AG04450 (cell line): ENCODE data around the gene PROB1. TPM values are rescaled to one million over a fixed set of nuclear protein-coding genes. Genes with fewer than 3 reads are reported as not detected.

Experiments used
- CTCF ChIA-PET: fragments of 300-600, 350-600 bp; formaldehyde crosslinking; extraction: SDS; loops from one replicate; lab custom pipeline; 2022; ENCODE audit warnings: antibody characterized with exemption, inconsistent platforms; lab: Charles Lee
- POLR2A ChIA-PET: fragments of 350-600 bp; formaldehyde crosslinking; extraction: SDS; loops from one replicate; lab custom pipeline; 2021; ENCODE audit warnings: antibody characterized with exemption, inconsistent platforms; lab: Yijun Ruan, JAX
- DNase-seq: peaks from one replicate; pipeline ENCODE4 v3.0.0-alpha.2; 2011; ENCODE audit warnings: low read depth, low spot score
- H3K27ac ChIP-seq: one replicate; pipeline ENCODE4 v1.5.1; 2012; ENCODE audit warnings: low read depth, low read length, control low read depth
- H3K27me3 ChIP-seq: one replicate; pipeline ENCODE4 v1.6.0; 2012; ENCODE audit warnings: low read length; ENCODE audit not compliant: control insufficient read depth, insufficient read depth
- H3K4me3 ChIP-seq: 2 replicates; pipeline ENCODE4 v1.5.1; 2011; ENCODE audit warnings: mild to moderate bottlenecking, low read depth, low read length, control low read depth
- H3K9me3 ChIP-seq: 2 replicates; pipeline ENCODE4 v1.5.1; 2012; ENCODE audit warnings: low read length; ENCODE audit not compliant: control insufficient read depth, insufficient read depth
- CTCF ChIP-seq: IDR thresholded peaks from 2 replicates; pipeline ENCODE4 v1.5.1; 2011; ENCODE audit warnings: low read depth, low read length, control low read depth, inconsistent platforms
- polyA plus RNA-seq: library from polyadenylated mRNA; depleted of rRNA; stranded (reverse); fragments of >200 nt; gene quantifications from 2 replicates; pipeline ENCODE4 v1.2.3, GENCODE V29; 2011

The PROB1 gene
- polyA plus RNA-seq, 1 experiment, result 0.19 TPM

DNA sequence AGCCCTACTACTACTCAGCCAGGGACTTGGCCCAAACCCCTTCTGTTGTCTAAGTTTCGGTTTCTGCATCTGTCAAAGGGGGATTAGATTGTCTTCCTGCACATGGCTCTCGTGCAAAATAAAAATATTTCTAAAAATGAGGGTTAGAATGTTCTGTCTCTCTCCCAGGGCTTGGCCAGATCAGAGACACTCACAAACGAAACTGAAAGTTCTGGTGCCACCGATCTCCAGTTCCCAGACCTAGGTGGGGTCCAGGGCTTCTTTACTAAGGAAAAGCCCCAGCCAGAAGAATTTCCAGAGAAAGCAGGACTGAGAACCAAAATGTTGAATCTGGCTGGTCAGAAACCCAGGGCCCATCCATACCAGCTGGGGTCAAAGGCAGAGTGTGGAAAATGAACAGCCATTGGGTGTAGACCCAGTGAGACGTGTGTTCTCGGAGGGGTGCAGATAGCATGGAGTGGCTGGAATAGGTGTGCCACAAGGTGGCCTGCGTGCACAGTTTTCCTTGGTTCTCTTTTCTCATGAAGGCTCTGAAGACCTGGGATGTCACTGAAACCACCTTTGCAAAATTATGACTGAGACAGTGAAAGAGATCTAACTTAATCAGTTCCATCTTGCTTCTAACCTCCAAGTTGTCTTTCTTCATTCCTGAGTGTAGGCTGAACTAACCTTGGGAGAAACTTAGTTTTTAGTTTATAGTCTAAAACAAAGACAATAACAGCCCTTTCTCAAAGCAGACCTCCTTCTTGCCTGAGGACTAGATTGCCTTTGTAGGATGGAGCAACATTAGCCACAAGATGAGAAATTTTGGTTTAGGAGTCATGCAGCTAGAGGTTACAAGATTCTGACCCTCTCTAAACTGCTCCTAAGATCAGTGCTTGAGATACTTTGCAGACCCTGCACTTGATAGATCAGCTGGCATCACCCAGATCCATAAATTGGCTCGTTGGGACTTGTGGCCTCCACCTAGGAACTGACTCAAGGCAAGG lies 9.5 kb downstream of the PROB1 start:
- H3K4me3 ChIP-seq, result no peak overlapping the region
- no peak for TF ChIP-seq CTCF
- ChIA-PET CTCF (no interaction called here), POLR2A (no interaction called here)
- H3K27me3 ChIP-seq, result no peaks in the 10 kb centered on the region
- no peaks in the 10 kb centered on the region; the same call in 1 of the 2 replicates for H3K9me3 ChIP-seq
- no peak for DNase-seq
- H3K27ac ChIP-seq, result no peak overlapping the region

- TF ChIP-seq CTCF, result no peak
- no peak overlapping the region for H3K27ac ChIP-seq
- no peak for DNase-seq
- H3K9me3 ChIP-seq, result no peaks in the 10 kb centered on the region; the same call in 1 of the 2 replicates
- no peaks in the 10 kb centered on the region for H3K27me3 ChIP-seq
- ChIA-PET CTCF (no interaction called here), POLR2A (no interaction called here)
- no peak overlapping the region for H3K4me3 ChIP-seq
These were observed 10.3 kb downstream of the PROB1 start for GRCh38 chr5:139384591-139385051.

DNA sequence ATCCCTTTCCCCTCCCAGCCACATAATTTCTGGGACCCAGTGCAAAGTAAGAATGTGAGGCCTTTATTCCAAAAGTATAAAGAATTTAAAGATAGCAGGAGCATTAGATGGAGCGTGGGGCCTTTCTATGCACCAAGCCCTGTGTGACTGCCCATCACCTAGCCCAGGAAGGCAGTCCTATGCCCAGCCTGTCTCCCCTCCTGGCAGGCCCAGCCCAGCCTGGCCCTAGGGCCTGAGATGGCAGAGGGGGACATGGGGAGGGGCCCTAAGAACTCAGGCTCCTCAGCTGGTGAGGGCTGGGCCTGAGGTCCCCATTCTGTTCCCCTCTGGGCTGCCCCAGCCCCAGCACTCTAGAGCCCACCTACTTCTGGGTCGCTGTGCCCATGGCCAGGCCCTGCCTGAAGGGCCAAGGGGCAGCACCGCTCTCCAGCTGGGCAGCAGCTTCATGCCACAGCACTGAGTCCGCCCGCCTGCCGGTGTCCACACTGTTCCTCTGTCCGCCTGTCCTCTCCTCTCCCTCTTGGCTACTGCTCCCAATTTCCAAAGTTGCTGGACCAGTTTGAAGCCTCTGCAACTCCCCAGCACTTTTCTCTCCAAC lies 10.8 kb downstream of the PROB1 start:
- ChIA-PET CTCF (no interaction called here), POLR2A (no interaction called here)
- no peak overlapping the region for H3K4me3 ChIP-seq
- DNase-seq, result no peak
- H3K27ac ChIP-seq, result no peak overlapping the region
- no peaks in the 10 kb centered on the region; the same call in 1 of the 2 replicates for H3K9me3 ChIP-seq
- no peaks in the 10 kb centered on the region for H3K27me3 ChIP-seq
- no peak for TF ChIP-seq CTCF

DNA sequence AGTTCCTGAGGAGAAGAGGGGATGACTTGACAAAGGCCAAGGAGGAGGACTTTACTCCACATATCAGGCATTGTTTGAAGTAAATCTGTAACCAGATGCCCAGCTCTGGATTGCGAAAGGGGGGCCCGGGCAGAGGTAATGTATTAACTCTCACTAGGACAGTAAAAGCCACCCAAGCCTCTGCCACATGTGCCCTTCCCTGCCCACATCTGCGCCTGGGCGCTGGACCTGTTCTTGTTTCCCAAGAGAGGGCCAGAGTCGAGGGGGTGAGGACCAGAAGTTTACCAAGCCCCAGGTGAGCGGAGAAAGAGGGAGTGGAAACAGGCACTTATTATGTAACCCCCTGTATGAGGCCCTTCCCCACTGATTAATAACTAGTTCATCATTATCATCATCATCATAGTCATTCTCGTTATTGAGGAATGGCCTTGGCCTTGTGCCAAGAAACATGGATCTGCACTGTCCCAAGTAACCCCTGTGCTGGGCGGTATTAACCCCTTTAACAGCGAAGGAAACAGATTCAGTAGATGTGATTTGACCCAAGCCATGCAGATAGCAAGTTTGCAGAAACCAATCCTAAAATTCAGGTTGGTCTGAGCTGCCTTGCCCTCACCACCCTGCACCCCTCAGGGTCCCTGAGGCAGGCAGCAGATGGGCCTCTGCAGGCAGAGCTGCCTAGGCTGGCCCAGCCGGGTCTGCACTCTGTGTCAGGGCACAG lies 11.5 kb downstream of the PROB1 start, which contains the start of gene SLC23A1:
SLC23A1 (minus strand) TSS at position 23 of the 718 bp plus-strand sequence. CDS start 44 bp downstream, outside the sequence.
- no peaks in the 10 kb centered on the region for H3K9me3 ChIP-seq
- no peak for DNase-seq
- no peaks in the 10 kb centered on the region for H3K27me3 ChIP-seq
- H3K27ac ChIP-seq, result no peak within 1 kb of the TSS
- no peak within 1 kb of the TSS for H3K4me3 ChIP-seq
- POLR2A ChIA-PET, result no interaction called here
- no peak for TF ChIP-seq CTCF
- CTCF ChIA-PET, result no interaction called here
